Measurements from ENCODE around the gene GMDS. TPM values are rescaled to one million over a fixed set of nuclear protein-coding genes. Genes with fewer than 3 reads are reported as not detected.

GMDS gene
- total RNA-seq, 1 donor from 2014 or later = 30.1 TPM

GRCh38 chr6:2029952-2030351 is 215.5 kb downstream of the GMDS start:
- H3K4me1 Mint-ChIP-seq = peaks cover 14% of the 10 kb centered on the region
- no peak overlapping the region for H3K4me3 Mint-ChIP-seq
- DNase-seq = no peak
- no peak for ATAC-seq (ENCODE audit: low read depth)
- H3K27ac Mint-ChIP-seq = no peak overlapping the region
- intact Hi-C loops (cut with micrococcal nuclease) = loop anchor here (10.0 kb wide), 1 partner anchor 405 kb away; no protein-coding TSS in a partner anchor
- CTCF ChIA-PET = no interaction called here
- TF ChIP-seq, protein P1, sequence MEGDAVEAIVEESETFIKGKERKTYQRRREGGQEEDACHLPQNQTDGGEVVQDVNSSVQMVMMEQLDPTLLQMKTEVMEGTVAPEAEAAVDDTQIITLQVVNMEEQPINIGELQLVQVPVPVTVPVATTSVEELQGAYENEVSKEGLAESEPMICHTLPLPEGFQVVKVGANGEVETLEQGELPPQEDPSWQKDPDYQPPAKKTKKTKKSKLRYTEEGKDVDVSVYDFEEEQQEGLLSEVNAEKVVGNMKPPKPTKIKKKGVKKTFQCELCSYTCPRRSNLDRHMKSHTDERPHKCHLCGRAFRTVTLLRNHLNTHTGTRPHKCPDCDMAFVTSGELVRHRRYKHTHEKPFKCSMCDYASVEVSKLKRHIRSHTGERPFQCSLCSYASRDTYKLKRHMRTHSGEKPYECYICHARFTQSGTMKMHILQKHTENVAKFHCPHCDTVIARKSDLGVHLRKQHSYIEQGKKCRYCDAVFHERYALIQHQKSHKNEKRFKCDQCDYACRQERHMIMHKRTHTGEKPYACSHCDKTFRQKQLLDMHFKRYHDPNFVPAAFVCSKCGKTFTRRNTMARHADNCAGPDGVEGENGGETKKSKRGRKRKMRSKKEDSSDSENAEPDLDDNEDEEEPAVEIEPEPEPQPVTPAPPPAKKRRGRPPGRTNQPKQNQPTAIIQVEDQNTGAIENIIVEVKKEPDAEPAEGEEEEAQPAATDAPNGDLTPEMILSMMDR (IDR thresholded peaks at IDR 0.05) = no peak
- H3K9me3 Mint-ChIP-seq = no peaks in the 10 kb centered on the region
- POLR2A ChIA-PET = no interaction called here
- H3K27me3 Mint-ChIP-seq = no peaks in the 10 kb centered on the region
- H3K36me3 Mint-ChIP-seq (ENCODE audit: low read depth) = no peaks in the 10 kb centered on the region

GRCh38 chr6:2029130-2029794 is 216.1 kb downstream of the GMDS start:
- DNase-seq (no peak), ATAC-seq (ENCODE audit: low read depth) (no peak)
- Mint-ChIP-seq H3K27me3 (no peaks in the 10 kb centered on the region), H3K27ac (no peak overlapping the region), H3K4me1 (peaks cover 14% of the 10 kb centered on the region), H3K9me3 (no peaks in the 10 kb centered on the region), H3K4me3 (no peak overlapping the region), H3K36me3 (ENCODE audit: low read depth) (no peaks in the 10 kb centered on the region)
- TF ChIP-seq, protein P1 (IDR thresholded peaks at IDR 0.05) = no peak
- ChIA-PET POLR2A (no interaction called here), CTCF (no interaction called here)
- intact Hi-C loops (cut with micrococcal nuclease) = loop anchor here (10.0 kb wide), 1 partner anchor 404 kb away; no protein-coding TSS in a partner anchor

GRCh38 chr6:2028457-2029038 is 216.9 kb downstream of the GMDS start:
- ChIA-PET POLR2A (no interaction called here), CTCF (no interaction called here)
- no peaks in the 10 kb centered on the region for H3K27me3 Mint-ChIP-seq
- H3K4me1 Mint-ChIP-seq = peaks cover 14% of the 10 kb centered on the region
- H3K36me3 Mint-ChIP-seq (ENCODE audit: low read depth) = no peaks in the 10 kb centered on the region
- intact Hi-C loops (cut with micrococcal nuclease) = loop anchor here (10.0 kb wide), 1 partner anchor 404 kb away; no protein-coding TSS in a partner anchor
- no peaks in the 10 kb centered on the region for H3K9me3 Mint-ChIP-seq
- TF ChIP-seq, protein P1 (IDR thresholded peaks at IDR 0.05) = no peak
- DNase-seq (no peak), ATAC-seq (ENCODE audit: low read depth) (peak; percentile 56)
- H3K4me3 Mint-ChIP-seq = no peak overlapping the region
- H3K27ac Mint-ChIP-seq = no peak overlapping the region

DNA sequence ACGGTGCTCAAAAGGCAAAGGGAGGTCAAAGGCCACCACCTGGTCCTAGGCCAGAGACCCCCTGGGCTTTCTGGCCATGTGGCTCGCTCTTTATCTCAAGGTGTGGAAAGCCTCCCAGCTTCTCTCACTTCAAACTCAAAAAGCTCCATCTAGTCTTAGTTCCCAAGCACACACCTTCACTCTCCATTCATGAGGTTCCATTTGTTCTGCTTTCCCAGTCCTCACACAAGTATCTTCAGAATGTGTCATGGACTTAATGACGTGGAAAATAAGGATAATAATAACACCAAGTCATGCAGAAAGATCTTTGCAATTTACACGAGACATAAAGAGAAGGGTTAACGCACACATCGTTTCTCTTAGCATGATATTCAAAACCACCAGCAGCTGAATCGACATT is 219.3 kb downstream of the GMDS start:
- Mint-ChIP-seq H3K9me3 (no peaks in the 10 kb centered on the region), H3K27ac (no peak overlapping the region), H3K27me3 (no peaks in the 10 kb centered on the region), H3K4me3 (no peak overlapping the region), H3K4me1 (peaks cover 14% of the 10 kb centered on the region), H3K36me3 (ENCODE audit: low read depth) (no peaks in the 10 kb centered on the region)
- TF ChIP-seq, protein P1 (IDR thresholded peaks at IDR 0.05) = no peak
- ATAC-seq (ENCODE audit: low read depth) = no peak
- ChIA-PET CTCF (no interaction called here), POLR2A (no interaction called here)
- intact Hi-C loops (cut with micrococcal nuclease) = loop anchor here (10.0 kb wide), 1 partner anchor 401 kb away; no protein-coding TSS in a partner anchor
- DNase-seq = no peak

GRCh38 chr6:2021713-2022125 is 223.7 kb downstream of the GMDS start:
- no peaks in the 10 kb centered on the region for H3K27me3 Mint-ChIP-seq
- no peaks in the 10 kb centered on the region for H3K36me3 Mint-ChIP-seq (ENCODE audit: low read depth)
- ChIA-PET POLR2A (no interaction called here), CTCF (no interaction called here)
- TF ChIP-seq, protein P1 (IDR thresholded peaks at IDR 0.05) = no peak
- ATAC-seq (ENCODE audit: low read depth) (no peak), DNase-seq (no peak)
- peaks cover 8% of the 10 kb centered on the region for H3K4me1 Mint-ChIP-seq
- H3K4me3 Mint-ChIP-seq = no peak overlapping the region
- intact Hi-C loops (cut with micrococcal nuclease) = loop anchor here (10.0 kb wide), 1 partner anchor 397 kb away; no protein-coding TSS in a partner anchor
- no peaks in the 10 kb centered on the region for H3K9me3 Mint-ChIP-seq
- H3K27ac Mint-ChIP-seq = no peak overlapping the region
